H1 (cell line): ENCODE data around the gene SMARCA4. TPM values are rescaled to one million over a fixed set of nuclear protein-coding genes. Genes with fewer than 3 reads are reported as not detected.

ENCODE experiments used
- polyA plus RNA-seq, 7 experiments: library from polyadenylated mRNA; depleted of rRNA in 3 of 7; stranded (reverse) in 5 of 7; unstranded in 2 of 7; fragments of >200 nt in 5 of 7; fragments of 200-250 nt in 2 of 7; gene quantifications; 1 replicate in 5 of 7; 2 replicates in 1 of 7; 4 replicates in 1 of 7; pipeline versions ENCODE4 v1.2.1 to v1.2.3, GENCODE V29; 2011 to 2013; ENCODE audit warnings: missing spikeins in 2 of 7, mixed read lengths in 2 of 7
- total RNA-seq: library from RNA; stranded (reverse); fragmentation: NEBNext Ultra II Directional; extraction: Animal tissue kit (Norgen Biotek cat#: 25700); gene quantifications from 2 replicates; pipeline ENCODE4 v1.2.1, GENCODE V29; 2021
- TF ChIP-seq, protein P1 (sequence below): fragments of 300-600 bp; sonication (generic); IDR thresholded peaks from 2 replicates; pipeline ENCODE4 v1.7.1; 2012; ENCODE audit warnings: low read length, moderate library complexity, mild to moderate bottlenecking, inconsistent platforms; ENCODE audit not compliant: insufficient replicate concordance

SMARCA4 gene
- total and polyA plus RNA-seq, 2 of the 8 experiments (the other 6 are each of a cell fraction or from before 2014, with no cell fraction given), result 86.4 to 263 TPM

DNA sequence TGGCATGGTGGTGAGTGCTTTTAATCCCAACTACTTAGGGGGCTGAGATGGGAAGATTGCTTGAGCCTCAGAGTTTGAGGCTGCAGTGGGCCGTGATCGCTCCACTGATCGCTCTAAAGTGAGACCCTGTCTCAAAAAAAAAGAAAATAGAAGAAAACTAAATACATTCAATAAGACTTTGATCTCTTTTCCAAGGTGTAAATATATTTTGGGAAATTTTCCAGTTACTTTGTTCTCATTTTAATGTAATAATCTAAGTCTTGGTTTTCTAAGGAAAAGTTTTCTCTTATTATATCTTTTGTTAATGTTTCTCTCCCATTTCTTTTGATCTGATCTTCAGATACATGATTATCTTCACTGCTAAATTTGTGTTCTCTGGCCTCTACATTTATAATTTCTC lies 138.0 kb downstream of the SMARCA4 start (continued):
- TF ChIP-seq, protein P1, sequence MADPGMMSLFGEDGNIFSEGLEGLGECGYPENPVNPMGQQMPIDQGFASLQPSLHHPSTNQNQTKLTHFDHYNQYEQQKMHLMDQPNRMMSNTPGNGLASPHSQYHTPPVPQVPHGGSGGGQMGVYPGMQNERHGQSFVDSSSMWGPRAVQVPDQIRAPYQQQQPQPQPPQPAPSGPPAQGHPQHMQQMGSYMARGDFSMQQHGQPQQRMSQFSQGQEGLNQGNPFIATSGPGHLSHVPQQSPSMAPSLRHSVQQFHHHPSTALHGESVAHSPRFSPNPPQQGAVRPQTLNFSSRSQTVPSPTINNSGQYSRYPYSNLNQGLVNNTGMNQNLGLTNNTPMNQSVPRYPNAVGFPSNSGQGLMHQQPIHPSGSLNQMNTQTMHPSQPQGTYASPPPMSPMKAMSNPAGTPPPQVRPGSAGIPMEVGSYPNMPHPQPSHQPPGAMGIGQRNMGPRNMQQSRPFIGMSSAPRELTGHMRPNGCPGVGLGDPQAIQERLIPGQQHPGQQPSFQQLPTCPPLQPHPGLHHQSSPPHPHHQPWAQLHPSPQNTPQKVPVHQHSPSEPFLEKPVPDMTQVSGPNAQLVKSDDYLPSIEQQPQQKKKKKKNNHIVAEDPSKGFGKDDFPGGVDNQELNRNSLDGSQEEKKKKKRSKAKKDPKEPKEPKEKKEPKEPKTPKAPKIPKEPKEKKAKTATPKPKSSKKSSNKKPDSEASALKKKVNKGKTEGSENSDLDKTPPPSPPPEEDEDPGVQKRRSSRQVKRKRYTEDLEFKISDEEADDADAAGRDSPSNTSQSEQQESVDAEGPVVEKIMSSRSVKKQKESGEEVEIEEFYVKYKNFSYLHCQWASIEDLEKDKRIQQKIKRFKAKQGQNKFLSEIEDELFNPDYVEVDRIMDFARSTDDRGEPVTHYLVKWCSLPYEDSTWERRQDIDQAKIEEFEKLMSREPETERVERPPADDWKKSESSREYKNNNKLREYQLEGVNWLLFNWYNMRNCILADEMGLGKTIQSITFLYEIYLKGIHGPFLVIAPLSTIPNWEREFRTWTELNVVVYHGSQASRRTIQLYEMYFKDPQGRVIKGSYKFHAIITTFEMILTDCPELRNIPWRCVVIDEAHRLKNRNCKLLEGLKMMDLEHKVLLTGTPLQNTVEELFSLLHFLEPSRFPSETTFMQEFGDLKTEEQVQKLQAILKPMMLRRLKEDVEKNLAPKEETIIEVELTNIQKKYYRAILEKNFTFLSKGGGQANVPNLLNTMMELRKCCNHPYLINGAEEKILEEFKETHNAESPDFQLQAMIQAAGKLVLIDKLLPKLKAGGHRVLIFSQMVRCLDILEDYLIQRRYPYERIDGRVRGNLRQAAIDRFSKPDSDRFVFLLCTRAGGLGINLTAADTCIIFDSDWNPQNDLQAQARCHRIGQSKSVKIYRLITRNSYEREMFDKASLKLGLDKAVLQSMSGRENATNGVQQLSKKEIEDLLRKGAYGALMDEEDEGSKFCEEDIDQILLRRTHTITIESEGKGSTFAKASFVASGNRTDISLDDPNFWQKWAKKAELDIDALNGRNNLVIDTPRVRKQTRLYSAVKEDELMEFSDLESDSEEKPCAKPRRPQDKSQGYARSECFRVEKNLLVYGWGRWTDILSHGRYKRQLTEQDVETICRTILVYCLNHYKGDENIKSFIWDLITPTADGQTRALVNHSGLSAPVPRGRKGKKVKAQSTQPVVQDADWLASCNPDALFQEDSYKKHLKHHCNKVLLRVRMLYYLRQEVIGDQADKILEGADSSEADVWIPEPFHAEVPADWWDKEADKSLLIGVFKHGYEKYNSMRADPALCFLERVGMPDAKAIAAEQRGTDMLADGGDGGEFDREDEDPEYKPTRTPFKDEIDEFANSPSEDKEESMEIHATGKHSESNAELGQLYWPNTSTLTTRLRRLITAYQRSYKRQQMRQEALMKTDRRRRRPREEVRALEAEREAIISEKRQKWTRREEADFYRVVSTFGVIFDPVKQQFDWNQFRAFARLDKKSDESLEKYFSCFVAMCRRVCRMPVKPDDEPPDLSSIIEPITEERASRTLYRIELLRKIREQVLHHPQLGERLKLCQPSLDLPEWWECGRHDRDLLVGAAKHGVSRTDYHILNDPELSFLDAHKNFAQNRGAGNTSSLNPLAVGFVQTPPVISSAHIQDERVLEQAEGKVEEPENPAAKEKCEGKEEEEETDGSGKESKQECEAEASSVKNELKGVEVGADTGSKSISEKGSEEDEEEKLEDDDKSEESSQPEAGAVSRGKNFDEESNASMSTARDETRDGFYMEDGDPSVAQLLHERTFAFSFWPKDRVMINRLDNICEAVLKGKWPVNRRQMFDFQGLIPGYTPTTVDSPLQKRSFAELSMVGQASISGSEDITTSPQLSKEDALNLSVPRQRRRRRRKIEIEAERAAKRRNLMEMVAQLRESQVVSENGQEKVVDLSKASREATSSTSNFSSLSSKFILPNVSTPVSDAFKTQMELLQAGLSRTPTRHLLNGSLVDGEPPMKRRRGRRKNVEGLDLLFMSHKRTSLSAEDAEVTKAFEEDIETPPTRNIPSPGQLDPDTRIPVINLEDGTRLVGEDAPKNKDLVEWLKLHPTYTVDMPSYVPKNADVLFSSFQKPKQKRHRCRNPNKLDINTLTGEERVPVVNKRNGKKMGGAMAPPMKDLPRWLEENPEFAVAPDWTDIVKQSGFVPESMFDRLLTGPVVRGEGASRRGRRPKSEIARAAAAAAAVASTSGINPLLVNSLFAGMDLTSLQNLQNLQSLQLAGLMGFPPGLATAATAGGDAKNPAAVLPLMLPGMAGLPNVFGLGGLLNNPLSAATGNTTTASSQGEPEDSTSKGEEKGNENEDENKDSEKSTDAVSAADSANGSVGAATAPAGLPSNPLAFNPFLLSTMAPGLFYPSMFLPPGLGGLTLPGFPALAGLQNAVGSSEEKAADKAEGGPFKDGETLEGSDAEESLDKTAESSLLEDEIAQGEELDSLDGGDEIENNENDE, result no peak
